Measurements from ENCODE around the gene OR6B2.

DNA sequence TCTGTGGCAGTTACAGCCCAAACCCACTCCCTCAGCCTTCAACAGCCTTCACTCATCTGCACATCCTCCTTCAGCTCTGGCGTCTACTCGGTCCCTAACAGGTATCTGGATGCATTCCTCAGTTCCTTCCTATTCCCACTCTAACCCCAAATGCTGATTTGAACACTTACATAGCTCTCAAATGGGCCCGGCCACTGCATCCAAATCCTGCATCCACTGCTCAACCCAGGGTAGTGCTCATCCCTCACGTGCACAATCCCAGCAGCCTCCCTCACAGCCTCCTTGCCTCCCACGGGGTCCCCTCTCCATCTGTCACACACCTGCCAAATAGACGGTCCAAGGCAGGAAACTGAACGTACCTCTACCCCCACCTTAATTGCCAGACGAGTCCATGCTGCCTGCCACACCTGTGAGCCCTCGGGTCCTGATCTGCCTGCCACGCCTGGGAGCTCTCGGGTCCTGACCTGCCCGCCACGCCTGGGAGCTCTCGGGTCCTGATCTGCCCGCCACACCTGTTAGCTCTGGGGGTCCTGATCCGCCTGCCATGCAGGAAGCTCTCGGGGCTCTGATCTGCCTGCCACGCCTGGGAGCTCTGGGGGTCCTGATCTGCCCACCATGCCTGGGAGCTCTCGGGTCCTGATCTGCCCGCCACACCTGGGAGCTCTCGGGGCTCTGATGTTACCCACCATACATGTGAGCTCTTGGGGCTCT lies 13.2 kb upstream of the OR6B2 start:
- TF ChIP-seq EP300 (IDR thresholded peaks at IDR 0.05) (no peak), POLR2A (IDR thresholded peaks at IDR 0.05) (no peak)
- TF ChIP-seq, protein P1, sequence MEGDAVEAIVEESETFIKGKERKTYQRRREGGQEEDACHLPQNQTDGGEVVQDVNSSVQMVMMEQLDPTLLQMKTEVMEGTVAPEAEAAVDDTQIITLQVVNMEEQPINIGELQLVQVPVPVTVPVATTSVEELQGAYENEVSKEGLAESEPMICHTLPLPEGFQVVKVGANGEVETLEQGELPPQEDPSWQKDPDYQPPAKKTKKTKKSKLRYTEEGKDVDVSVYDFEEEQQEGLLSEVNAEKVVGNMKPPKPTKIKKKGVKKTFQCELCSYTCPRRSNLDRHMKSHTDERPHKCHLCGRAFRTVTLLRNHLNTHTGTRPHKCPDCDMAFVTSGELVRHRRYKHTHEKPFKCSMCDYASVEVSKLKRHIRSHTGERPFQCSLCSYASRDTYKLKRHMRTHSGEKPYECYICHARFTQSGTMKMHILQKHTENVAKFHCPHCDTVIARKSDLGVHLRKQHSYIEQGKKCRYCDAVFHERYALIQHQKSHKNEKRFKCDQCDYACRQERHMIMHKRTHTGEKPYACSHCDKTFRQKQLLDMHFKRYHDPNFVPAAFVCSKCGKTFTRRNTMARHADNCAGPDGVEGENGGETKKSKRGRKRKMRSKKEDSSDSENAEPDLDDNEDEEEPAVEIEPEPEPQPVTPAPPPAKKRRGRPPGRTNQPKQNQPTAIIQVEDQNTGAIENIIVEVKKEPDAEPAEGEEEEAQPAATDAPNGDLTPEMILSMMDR (IDR thresholded peaks at IDR 0.05), result no peak
